GM21526 (cell line): ENCODE results near the gene KLHDC9.

Experiments
- ATAC-seq: cut with Tn5 transposase; IDR thresholded peaks from one replicate; pipeline ENCODE4 v1.9.1; 2021; ENCODE audit warnings: moderate library complexity; ENCODE audit not compliant: unreplicated experiment, low FRiP score

The KLHDC9 gene

DNA sequence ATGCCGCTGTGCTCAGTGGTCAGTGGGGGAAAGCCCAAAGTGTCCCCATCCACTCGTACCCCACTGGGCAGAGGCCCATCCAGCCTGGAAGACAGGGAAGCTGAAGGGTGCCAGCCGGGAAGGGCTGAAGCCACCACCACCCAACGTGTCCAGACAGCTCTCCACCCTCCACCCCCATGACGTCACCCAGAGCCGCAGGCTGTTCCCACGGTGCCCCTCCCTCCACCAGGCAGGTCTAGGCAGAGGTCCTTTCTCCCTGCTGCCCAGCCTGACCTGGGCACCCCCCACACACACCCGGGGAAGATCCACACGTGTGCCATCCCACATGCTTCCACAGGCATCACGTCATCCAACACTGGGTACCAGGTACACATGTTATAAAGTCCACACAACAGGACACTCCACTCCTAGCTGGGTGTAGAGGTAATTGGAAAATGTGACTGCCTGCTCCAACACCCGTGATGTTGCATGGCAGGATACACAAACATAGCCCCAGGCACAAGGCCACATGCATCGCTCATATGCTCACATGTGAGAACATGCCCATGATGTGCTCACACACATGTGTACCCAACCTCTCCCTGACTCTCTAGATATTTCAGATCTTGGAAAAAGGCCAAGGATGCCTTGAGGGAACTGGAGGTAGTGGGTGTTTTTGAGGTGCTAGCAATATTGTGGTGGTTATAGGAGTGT is 23.3 kb upstream of the KLHDC9 start:
- ATAC-seq, result no peak

DNA sequence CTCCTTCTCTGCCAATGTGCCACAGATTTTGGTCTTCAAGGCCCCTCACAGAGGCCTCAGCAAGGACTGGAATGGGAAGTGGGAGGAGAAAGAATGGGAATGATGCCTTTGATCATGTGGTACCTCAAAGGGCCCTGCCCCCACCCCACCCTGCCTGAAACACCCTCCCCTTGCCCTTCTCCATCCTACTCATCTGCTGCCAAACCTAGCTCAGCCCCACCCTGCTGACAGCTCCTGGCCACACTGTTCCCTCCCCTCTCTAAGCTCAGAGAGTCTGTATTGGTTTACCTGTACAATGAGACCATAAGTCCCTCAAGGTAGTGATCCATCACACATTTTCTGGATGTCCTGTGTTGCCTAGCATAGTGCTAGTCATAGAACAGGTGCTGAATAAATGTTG is 21.8 kb upstream of the KLHDC9 start:
- ATAC-seq, result no peak

DNA sequence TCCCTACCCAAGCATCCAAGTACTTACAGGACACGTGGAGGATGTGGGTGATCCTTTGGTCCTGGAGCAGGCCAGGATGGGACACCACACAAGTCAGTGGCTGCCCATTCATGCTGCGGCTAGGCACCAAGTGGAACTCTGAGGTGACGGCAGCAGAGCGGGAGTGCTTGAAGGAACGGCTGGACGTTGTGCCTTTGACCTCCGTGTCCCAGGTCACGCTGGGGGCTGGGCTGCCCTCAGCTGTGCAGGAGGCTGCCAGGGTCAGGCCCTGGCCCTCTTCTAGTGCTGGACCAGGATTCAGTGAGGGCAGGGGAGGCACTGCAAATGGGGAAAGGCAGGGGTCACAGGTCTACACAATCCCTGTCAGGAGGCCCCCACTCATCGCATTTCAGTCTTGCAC is 20.7 kb upstream of the KLHDC9 start:
- no peak for ATAC-seq

DNA sequence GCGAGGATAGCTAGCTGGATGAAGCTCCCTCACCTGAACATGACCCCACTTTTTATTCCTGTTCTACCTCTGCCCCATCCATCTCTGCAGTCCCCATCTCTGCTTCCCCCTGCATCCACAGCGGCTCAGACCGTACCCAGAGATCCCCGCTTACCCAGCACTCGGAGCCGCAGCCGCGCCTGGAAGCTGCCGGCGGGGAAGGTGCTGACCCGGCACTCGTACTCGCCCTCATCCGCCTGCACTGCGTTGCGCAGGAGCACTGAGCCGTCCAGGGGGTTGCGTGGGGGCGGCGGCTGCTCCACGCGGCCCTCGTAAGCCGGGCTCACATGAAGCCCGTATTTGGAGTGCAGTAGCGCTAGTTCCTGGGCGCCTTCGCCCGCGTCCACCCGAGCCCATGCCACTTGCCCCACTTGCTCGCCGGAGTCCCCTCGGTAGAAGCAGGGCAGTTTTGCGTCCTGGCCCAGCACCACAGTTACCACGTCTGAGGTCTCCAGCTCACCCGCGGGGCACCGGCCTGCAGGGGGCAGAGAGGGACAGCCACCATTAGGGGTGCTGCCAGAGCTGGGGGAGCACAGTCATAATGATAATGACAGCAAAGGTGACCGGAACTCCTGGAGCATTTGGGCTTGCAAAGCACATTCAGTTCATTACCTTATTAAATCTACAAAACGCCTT is 18.6 kb upstream of the KLHDC9 start:
- no peak for ATAC-seq

DNA sequence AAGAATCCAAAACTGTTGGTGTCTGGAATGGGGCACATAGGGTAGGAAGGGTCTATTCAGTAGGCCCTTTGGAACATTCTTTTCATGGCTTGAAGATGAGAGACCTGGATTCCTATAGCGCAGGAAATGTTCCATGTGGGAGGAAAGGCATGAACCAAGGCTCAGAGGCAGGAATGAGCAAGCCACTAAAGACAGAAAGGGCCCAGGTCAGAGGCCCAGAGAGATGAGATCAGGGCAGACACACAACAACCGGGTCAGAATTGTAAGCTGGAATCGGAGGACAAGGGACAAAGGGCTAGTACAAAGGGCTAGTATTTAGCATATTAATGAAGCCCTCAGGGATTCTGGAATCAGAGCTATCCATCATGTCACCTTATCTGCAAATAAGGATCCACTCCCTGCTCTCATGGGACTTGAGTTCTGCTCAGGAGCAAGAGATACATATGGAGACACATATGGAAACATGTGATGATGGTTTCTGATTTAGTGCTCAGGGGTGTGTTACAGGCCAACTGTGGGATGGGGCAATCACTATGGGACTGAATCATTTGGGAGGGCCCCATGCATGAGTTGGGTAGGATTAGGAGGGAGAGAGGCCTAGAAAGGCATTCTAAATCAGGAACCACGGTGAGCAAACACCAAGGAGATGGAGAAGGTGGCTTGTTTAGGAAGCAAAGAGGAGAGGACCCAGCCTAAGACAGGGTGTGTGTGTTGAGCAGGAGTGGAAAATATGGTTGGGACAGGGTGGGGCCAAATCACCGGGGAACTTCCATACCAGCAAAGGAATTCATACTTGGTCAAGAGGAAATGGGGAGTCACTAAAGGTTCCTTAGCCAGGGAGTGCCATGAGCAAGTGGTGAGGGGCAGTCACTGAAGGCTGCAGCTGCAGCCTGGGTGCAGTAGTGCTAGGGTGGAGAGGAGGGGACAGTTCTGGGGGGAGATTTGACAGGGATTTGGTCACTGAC is 17.4 kb upstream of the KLHDC9 start:
- ATAC-seq, result no peak

DNA sequence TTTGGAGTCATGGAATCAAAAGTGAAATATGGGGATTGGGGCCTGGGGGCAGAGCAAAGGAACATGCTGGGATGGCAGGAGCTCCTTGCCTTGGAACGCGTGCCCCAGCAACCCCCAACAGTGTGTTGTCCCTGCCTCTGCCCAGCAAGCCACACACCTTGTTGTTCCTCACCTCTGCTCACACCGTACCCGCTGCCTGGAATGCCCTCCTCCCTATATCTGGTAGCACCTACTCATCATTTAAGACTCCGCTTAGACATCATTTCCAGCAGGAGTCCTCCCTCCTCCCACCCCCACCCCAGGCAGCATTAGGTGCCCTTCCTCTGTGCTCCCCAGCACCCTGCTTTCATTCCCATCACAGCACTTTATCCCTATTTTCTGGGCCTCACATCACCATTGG is 16.6 kb upstream of the KLHDC9 start:
- no peak for ATAC-seq

DNA sequence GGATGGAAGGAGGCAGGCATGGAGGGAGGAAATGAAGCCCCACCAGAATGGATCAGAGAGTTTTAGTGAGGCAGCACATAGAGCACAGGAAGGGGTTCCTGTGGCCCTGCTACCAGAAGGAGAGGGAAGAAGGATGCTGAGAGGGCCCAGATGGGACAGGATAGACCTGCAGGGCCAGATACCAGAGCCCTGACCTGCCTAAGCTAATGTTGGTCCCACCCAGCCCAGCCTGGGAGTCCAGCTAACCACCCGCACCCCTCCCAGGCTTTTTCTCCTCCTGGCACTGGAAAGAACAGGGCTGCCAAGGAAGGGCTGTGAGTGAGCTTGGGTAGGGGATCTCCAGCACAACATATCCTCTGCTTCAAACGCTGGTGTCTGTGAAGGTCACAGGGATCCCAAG is 15.7 kb upstream of the KLHDC9 start:
- ATAC-seq, result no peak

DNA sequence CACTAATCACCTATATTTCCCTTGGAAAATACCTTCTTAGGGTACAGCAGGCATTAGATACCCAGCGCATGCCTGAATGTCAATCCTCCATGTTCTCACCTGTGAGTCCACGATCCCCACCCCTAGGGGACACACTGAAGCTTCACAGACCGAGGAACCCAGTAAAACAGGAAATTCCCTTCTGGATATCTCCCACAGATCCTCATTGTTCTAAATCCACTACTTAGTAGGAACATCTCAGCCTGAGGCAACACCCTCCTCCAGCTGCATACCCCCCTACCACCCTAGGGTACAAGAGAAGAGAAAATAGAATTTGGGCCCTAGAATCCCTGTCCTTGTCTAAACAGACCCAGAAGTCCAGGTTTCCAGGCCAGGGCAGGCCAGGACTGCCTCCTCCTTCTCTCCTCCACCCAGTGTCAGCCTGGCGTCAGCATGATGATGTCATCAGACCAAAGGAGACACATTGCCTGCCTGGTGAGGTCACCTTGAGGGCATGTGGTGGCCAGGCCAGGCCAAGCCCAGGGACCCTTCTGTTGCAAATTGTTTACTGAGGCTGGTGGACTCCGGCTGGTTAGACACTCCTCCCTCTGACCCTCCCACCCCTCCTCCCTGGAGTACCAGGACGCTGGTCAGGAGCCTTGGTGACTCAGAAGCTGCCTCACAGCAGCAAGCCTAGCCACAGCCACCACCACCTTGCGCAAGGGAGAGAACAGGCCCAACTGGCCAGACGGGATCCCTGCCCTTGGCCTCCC is 15.0 kb upstream of the KLHDC9 start:
- ATAC-seq, result no peak

DNA sequence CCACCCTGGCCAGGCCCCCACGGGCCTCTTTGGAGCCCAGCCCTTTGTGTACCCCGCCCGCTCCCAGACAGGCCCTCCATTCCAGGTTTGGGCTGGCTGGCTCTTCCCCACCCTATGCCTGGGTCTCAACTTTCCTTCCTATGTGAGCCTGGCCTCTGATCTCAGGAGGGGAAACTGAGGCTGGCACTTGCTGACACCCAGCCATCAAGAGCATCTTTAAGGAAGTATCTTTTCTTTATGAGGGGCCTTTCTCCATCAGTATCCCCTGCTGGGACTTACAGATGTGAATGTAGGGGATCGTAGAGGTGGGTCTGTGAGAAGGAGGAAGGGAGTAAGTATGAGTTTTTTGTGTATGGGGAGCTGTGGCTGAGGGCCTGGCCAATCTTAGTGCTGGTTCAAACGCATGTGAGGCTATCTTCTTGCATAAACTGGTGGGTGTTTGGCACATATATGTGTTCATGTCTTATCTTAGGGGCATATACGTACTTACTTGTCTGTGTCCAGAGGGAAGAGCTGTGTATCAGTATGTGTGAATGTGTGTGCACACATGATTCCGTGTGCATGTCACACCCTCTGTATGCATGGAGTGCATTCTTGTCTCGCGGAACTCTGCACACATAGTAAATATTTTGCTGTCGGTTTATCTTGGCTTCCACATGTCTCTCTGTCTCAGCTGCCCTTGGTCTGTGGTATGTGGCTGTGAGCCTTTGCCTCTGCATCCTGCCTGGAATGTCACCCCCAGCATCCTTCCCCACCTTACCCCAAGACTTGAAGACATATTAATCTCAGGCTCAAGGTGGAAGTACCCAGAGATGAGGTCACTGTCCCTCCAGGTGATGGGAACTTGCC is 14.2 kb upstream of the KLHDC9 start:
- ATAC-seq, result no peak

DNA sequence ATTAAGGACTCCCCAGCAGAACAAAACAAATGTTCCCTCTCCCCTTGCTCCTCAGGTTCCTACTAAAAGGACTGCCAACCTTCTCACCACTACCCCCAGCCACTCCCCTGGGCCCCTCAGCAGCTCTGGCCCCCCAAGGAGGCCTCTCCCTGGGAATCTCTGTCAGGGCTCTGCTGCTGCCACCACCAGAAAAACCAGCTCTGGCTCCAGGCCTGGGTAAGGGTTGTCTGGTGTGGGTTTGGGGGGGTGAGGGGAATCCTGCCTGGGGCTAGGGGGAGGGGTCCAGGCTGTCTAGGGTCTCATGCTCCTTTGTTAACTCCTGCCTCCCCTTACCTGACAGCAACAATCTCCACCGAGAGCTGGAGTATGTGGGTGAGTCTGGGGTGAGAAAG is 13.6 kb upstream of the KLHDC9 start:
- ATAC-seq, result no peak

DNA sequence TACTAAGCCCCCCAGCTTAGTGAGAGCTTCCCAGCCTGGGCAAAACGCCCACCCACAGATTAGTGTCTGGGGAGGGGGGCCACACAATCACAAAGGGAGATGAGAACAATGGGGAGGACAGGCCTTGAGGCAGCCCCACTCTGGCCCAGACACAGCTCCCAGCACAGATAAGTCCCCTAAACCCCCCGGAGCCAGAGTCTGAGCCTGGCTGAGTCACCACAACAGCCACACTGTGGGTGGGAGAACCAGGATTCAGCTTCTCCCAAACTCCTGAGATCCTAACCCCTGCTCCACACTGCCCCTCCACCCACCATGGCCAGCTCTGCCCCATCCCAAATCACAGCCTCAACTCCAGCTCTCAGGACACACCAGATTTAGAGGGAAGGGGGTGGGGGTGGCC is 13.0 kb upstream of the KLHDC9 start:
- no peak for ATAC-seq

DNA sequence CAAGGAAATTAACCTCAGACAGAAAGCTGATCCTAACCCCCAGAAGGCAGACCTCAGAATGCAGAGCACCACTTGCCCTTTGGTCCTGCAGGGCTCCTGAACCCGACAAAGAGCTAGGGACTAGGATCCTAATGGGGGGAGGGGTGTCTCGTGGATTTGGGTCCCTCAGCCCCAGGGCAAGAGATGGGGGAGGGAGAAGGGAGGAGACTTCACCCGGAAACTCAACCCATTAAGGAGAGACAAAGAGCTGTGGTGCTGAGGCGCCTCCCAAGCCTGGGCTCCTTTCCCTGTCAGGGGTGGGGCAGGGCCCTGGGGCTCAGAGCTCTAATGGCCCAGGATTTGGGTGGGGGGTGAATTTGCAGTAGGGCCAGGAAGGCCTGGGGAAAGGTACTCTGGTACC is 11.7 kb upstream of the KLHDC9 start:
- ATAC-seq, result no peak

DNA sequence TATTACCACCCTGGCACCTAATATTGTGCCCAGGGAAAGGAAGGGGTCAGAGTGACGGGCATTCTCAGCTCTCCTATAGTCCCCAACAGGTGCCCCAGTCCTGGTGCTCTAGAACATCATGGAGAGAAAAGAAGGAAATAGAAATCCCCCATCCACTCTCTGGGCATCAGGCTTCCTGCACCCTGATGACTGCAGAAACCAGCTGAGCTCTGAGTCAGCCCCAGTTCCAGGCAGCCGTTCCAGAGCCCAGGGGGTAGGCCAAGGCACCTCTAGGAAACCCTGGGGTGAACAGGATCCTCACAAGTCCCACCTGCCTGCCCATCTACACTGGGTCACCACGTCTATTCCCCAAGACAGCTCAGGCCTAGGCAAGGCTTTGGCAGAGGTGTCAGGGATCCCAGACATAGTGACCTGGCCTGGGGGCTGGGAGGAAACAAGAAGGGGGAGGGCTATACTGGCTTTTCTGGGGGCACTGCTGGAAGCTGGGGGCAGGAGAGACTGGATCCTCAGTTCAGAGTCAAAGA is 9.5 kb upstream of the KLHDC9 start:
- no peak for ATAC-seq

DNA sequence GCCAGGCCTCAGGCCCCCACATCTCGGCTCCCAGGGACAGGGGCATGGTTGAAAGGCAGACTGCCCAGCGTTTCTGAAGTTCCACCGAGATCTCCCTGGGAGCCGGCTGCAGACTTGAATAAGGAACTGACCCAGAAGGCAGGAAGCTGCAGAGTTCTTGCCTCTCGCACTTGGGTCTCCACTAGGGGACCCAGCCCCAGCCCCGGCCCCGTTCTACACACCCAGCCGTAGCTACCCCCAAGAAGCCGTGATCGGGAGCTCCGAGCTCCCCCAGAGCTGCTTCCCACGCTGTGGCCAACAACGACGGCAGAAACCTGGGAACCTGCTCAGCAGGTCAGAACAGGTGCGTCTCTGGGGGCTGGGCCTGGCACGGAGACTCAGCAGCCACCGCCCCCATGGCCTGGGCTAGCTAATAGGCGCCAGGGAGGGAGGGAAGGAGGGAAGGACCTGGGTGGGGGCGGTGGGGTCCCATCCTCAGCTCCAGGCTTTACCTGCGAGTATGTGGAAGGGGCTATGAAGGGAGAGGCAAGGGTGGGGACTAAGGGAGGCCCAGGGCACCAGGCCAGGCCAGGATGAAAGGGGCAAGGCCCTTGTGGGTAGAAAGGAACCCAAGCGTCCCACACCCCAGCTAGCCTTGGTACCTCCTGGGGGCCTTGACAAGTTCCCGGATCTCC is 8.8 kb upstream of the KLHDC9 start, which contains the start of gene NECTIN4:
Gene NECTIN4, minus strand, starts transcription at position 308 of the 674 bp plus-strand sequence. Its CDS starts 262 bp downstream, at position 46.
- no peak for ATAC-seq

DNA sequence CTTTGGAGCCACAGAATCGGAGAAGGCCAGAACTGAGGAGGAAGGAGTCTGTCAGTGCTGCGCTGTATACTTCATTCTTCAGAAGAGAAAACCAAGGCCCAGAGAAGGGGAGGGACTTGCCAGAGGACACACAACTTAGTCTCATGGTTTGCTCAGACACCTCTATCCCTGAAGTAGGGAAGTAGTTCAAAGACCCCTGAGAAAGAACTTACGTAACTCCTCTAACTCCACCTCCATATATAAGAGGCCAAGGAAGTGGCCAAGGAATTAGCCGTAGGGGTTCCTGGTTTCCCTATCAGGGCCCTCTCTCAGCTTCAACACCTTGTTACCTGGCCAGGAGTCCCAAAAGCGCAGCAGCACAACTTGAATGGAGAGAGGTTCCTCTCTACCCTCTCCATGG is 8.2 kb upstream of the KLHDC9 start:
- no peak for ATAC-seq

DNA sequence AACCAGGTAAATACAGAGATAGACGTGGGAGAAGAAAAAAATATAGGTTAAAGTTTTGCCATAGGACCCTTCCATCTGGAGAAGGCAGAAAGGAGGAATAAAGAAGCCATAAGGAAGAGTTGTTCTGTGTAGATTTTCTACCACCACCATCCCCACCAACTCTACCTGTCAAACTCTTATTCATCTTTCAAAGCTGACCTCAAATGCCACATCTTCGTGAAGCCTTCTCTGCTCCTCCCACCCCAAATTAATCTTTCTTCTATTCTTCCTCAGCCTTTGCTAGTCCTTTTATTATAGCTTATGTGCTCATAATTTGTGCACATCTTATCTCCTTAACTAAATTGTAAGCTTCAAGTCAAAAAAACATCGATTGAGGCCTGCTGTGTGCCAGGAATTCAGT is 7.5 kb upstream of the KLHDC9 start:
- no peak for ATAC-seq

DNA sequence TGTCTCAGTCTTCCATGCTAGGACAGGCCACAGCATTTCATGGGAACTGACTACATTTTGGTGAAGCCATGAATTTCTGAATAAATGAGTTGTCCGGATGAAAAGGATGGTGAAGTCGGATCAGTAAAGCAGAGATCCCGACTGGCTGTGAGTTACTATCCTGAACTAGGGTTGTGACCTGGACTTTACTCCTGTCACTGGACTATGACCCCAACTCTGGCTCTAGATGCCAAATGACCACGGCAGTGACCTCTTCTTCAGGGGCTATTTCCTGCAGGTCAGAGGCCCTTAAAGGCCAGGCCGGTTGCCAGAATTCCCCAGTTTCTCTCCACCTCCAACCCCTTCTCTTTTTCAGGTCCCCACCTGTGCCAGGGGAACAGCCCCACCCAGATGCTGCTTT is 7.1 kb upstream of the KLHDC9 start:
- no peak for ATAC-seq

DNA sequence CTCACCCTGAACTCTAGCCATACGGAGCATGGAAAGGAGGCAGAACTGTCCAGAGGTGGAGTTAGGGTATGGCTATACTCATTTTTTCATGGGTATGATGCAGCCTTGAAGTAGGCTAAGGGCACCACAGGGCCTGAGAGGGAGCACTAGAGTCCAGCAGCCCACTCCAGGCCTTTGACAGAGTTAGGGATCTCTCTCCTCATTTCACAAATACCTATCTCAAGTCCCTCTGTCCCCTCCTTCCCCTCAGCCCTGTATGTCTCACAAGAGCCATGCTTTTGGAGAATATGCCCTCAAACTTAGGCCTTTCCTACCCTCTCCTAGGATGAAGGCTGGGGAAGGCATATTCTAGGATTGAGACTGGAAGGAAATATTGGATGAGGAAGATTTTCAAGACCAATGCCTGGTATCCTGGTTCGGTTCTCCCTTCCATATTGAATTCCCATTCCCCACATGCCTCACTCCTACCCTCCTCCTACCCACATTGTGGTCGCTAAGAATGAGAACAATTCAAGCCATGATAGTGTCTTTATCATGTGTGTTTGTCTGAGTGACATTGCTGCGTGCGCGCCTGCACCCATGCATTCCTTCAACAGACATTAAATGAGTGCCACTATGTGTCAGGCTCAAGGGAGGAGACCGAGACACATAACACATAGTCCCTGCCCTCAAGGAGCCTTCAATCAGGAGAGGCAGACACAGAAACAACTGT is 6.2 kb upstream of the KLHDC9 start:
- no peak for ATAC-seq
